ENCODE results near the gene RAB10. TPM values are rescaled to one million over a fixed set of nuclear protein-coding genes. Genes with fewer than 3 reads are reported as not detected.
A peak's percentile ranks its signal among the peaks of the same experiment; 100 is the strongest.

RAB10 gene
- total and polyA plus RNA-seq, 2 of the 13 experiments (the other 11 are each of a cell fraction or from before 2014, with no cell fraction given), result 48.2 to 120 TPM

DNA sequence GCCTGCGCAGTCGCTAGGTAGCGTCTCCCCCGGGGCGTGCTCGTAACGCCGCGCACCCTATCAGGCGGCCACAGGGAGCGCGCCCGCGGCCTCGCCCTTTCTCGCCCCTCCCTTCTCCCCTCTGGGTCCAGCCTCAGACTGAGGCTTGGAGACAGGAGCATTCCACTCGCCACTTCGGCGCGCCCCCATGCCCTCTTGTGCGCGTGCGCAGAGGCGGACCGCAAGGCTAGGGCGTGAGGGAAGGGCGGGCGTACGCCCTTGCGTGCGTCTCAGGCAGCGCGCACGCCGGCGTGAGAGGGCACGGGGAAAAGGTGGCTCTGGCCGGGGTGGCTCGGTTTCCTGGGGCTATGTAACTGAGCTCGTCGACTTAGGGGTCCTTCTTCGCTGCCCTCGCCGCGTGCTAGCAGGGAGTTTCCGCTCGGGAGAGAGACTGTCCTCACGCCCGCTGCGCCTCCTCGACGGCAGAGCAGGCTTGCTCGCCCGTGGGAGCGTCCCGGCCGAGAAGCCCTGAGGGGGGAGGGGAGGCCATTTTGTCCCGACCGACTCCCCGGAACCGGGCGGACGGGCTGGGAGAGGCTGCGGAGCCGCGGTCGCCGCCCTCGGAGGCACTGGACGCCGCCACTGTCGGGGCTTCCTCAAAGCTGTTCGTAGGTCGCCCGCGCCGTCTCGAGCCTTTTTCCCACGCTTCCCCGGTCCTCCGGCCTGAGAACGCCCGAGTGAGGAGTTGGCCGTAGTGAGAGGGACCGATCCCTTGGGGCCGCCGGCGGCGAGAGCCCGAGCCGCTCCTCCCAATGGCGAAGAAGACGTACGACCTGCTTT is at the start of gene RAB10 (continued):
- TF ChIP-seq NFKBIZ (CRISPR knock-in tag; IDR thresholded peaks at IDR 0.05), result peak; percentile 89; the same call in 1 of the 2 replicates
- TF ChIP-seq DNMT1 (CRISPR knock-in tag; IDR thresholded peaks at IDR 0.05), result peak; percentile 50; the same call in 1 of the 2 replicates
- no peak for TF ChIP-seq FOXP1 (IDR thresholded peaks at IDR 0.05)
- TF ChIP-seq FOXP1 (CRISPR knock-in tag; IDR thresholded peaks at IDR 0.05), result peak; percentile 26; the same call in 1 of the 2 replicates
- TF ChIP-seq, protein P1, sequence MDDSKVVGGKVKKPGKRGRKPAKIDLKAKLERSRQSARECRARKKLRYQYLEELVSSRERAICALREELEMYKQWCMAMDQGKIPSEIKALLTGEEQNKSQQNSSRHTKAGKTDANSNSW (CRISPR knock-in tag; IDR thresholded peaks at IDR 0.05; ENCODE audit: borderline replicate concordance), result peak; percentile 82; the same call in 1 of the 2 replicates
- peak; percentile 88 for TF ChIP-seq GATAD1 (CRISPR knock-in tag; IDR thresholded peaks at IDR 0.05)
- TF ChIP-seq PHB2 (IDR thresholded peaks at IDR 0.05; ENCODE audit: partially characterized antibody), result no peak
- peak; percentile 83; the same call in 1 of the 2 replicates for TF ChIP-seq SRY (CRISPR knock-in tag; IDR thresholded peaks at IDR 0.05)
- peak; percentile 90 for TF ChIP-seq ZBTB43 (CRISPR knock-in tag; conservative IDR thresholded peaks at IDR 0.05)
- TF ChIP-seq CSRNP1 (CRISPR knock-in tag; IDR thresholded peaks at IDR 0.05), result no peak; the same call in none of the 2 replicates
- TF ChIP-seq MED13 (CRISPR knock-in tag; IDR thresholded peaks at IDR 0.05), result peak; percentile 94
- TF ChIP-seq HES4 (CRISPR knock-in tag; IDR thresholded peaks at IDR 0.05; ENCODE audit: borderline replicate concordance), result peak; percentile 96
- peak; percentile 42; the same call in 1 of the 2 replicates for TF ChIP-seq ZNF234 (CRISPR knock-in tag; conservative IDR thresholded peaks at IDR 0.05)
- 0 out of 2 replicates have a peak, but pooled peaks have one; percentile 34 for TF ChIP-seq ZC3H4 (CRISPR knock-in tag; IDR thresholded peaks at IDR 0.05; ENCODE audit: borderline replicate concordance)
- TF ChIP-seq ZNF432 (CRISPR knock-in tag; IDR thresholded peaks at IDR 0.05; ENCODE audit: borderline replicate concordance), result no peak
- TF ChIP-seq E2F2 (CRISPR knock-in tag; IDR thresholded peaks at IDR 0.05; ENCODE audit: borderline replicate concordance), result peak; percentile 95
- TF ChIP-seq ZNF616 (CRISPR knock-in tag; IDR thresholded peaks at IDR 0.05; ENCODE audit: low read depth), result no peak; the same call in 1 of the 2 replicates
- peak; percentile 77; the same call in 1 of the 2 replicates for TF ChIP-seq ZSCAN12 (CRISPR knock-in tag; IDR thresholded peaks at IDR 0.05)
- TF ChIP-seq AGO1 (IDR thresholded peaks at IDR 0.05; ENCODE audit: low read depth, low read length, poor library complexity, severe bottlenecking), result peak; percentile 57
- TF ChIP-seq HOMEZ (CRISPR knock-in tag; IDR thresholded peaks at IDR 0.05; ENCODE audit: low read depth), result peak; percentile 91
- TF ChIP-seq MXD4 (CRISPR knock-in tag; IDR thresholded peaks at IDR 0.05), result peak; percentile 89
- peak; percentile 94 for TF ChIP-seq ZNF709 (CRISPR knock-in tag; IDR thresholded peaks at IDR 0.05)
- peak; percentile 80 for TF ChIP-seq XRCC5 (optimal IDR thresholded peaks at IDR 0.05; ENCODE audit: low read length)

Measured in HepG2 (cell line).